Vagina (tissue), 2 donors: ENCODE data around the gene TNNT1. TPM values are rescaled to one million over a fixed set of nuclear protein-coding genes. Genes with fewer than 3 reads are reported as not detected.

Experiments used
- DNase-seq, 2 donors: peaks; one replicate each; pipeline ENCODE4 v3.0.0-alpha.2; 2017; ENCODE audit errors: extremely low spot score in 2 of 2
- H3K27ac ChIP-seq: fragments of 200-600 bp; sonication (generic); one replicate; pipeline ENCODE4 v1.5.1; 2019
- H3K27me3 ChIP-seq: fragments of 200-600 bp; sonication (generic); one replicate; pipeline ENCODE4 v1.5.1; 2019
- H3K36me3 ChIP-seq, 2 donors: fragments of 200-600 bp; sonication (generic); one replicate each; pipeline ENCODE4 v1.5.1; 2017 to 2019
- H3K4me1 ChIP-seq: fragments of 200-600 bp; sonication (generic); one replicate; pipeline ENCODE4 v1.5.1; 2019
- H3K4me3 ChIP-seq, 2 donors: fragments of 200-600 bp; sonication (generic); 1 replicate in 1 of 2; 2 replicates in 1 of 2; pipeline ENCODE4 v1.5.1; 2016 to 2019
- H3K9me3 ChIP-seq: fragments of 200-600 bp; sonication (generic); one replicate; pipeline ENCODE4 v1.5.1; 2019
- POLR2A ChIP-seq, 2 donors: fragments of 450-650 bp; IDR thresholded peaks; one replicate each; pipeline ENCODE4 v1.6.1; 2017; ENCODE audit warnings: antibody characterized with exemption in 2 of 2, mild to moderate bottlenecking in 2 of 2, moderate library complexity in 2 of 2
- POLR2AphosphoS5 ChIP-seq, 2 donors: sonication (generic); formaldehyde crosslinking; IDR thresholded peaks; one replicate each; pipeline ENCODE4 v1.9.0; 2017; ENCODE audit warnings: antibody characterized with exemption in 2 of 2, mild to moderate bottlenecking in 2 of 2, low read depth in 1 of 2; ENCODE audit not compliant: insufficient read depth in 1 of 2
- intact Hi-C: fragments of 100-400 bp; cut with DNase I; formaldehyde crosslinking; loops from one replicate; pipeline ENCODE4 v1.15.1; 2023
- total RNA-seq: library from RNA; depleted of rRNA; stranded (reverse); fragments of >200 nt; gene quantifications from one replicate; pipeline ENCODE4 v1.2.3, GENCODE V29; 2016
- TF ChIP-seq, protein P1 (sequence below), 3 experiments: fragments of 450-650 bp in 2 of 3; fragments of 200-600 bp in 1 of 3; sonication (generic) in 1 of 3; IDR thresholded peaks; one replicate each; pipeline ENCODE4 v1.5.1; 2017 to 2019; ENCODE audit warnings: antibody characterized with exemption in 3 of 3, mild to moderate bottlenecking in 2 of 3, moderate library complexity in 2 of 3

Gene TNNT1
- total RNA-seq, 1 donor from 2014 or later, result 9.1 TPM

DNA sequence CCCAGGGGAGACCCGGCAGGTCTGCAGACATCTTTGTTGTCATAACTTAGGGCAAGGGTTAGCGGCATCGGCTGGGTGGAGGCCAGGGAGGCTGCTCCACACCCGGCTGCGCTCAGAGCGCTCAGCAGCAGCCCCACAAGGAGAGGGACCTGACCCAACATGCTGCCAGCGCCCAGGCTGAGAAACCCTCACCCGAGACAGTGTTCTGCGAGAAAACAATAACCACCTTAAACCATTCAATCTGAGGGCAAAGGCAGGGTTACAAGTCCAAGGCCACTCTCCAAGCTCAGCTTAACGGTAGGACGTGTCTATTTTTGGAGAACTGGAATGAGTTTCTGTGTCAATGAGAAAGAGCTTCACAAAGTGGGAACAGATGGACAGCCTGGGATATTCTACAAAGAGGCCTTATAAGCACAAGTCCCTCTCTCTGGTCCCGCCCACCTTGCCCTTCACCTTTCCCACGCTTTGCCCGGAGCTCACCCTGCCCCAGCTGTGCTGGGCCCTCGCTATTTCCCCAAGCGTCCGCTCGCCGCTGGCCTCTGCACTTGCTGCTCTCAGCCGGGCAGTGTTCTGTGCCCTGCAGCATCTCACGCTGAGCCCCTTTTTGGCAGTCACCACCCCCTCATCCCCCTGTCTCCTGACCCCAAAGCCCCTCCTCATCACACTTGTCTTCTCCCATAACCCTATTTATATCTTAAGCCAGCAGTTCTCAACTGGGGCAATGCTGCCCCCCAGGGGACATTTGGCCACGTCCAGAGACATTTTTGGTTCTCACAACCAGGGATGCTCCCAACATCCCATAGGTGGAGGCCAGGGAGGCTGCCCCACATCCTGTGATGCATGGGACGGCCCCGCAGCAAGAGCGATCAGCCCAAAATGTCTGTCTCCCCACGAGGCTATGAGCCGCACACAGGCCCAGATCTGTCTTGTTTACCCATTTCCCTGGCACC, 49.2 kb downstream of the TNNT1 start:
- intact Hi-C loops, result no loop called here
- Histone ChIP-seq H3K36me3 (peaks cover 0 to 50% of the 10 kb centered on the region in 2 donors), H3K4me3 (no peak overlapping the region), H3K9me3 (no peaks in the 10 kb centered on the region), H3K27ac (peak overlapping the region; percentile 34), H3K4me1 (no peaks in the 10 kb centered on the region), H3K27me3 (no peaks in the 10 kb centered on the region)
- no peak for DNase-seq
- no peak for TF ChIP-seq POLR2A (IDR thresholded peaks at IDR 0.05)
- TF ChIP-seq POLR2AphosphoS5 (IDR thresholded peaks at IDR 0.05; ENCODE audit: insufficient read depth in 1 of 2, low read depth in 1 of 2), result peak in 1 of 2 donors; percentile 16
- TF ChIP-seq, protein P1, sequence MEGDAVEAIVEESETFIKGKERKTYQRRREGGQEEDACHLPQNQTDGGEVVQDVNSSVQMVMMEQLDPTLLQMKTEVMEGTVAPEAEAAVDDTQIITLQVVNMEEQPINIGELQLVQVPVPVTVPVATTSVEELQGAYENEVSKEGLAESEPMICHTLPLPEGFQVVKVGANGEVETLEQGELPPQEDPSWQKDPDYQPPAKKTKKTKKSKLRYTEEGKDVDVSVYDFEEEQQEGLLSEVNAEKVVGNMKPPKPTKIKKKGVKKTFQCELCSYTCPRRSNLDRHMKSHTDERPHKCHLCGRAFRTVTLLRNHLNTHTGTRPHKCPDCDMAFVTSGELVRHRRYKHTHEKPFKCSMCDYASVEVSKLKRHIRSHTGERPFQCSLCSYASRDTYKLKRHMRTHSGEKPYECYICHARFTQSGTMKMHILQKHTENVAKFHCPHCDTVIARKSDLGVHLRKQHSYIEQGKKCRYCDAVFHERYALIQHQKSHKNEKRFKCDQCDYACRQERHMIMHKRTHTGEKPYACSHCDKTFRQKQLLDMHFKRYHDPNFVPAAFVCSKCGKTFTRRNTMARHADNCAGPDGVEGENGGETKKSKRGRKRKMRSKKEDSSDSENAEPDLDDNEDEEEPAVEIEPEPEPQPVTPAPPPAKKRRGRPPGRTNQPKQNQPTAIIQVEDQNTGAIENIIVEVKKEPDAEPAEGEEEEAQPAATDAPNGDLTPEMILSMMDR (IDR thresholded peaks at IDR 0.05), result no peak

DNA sequence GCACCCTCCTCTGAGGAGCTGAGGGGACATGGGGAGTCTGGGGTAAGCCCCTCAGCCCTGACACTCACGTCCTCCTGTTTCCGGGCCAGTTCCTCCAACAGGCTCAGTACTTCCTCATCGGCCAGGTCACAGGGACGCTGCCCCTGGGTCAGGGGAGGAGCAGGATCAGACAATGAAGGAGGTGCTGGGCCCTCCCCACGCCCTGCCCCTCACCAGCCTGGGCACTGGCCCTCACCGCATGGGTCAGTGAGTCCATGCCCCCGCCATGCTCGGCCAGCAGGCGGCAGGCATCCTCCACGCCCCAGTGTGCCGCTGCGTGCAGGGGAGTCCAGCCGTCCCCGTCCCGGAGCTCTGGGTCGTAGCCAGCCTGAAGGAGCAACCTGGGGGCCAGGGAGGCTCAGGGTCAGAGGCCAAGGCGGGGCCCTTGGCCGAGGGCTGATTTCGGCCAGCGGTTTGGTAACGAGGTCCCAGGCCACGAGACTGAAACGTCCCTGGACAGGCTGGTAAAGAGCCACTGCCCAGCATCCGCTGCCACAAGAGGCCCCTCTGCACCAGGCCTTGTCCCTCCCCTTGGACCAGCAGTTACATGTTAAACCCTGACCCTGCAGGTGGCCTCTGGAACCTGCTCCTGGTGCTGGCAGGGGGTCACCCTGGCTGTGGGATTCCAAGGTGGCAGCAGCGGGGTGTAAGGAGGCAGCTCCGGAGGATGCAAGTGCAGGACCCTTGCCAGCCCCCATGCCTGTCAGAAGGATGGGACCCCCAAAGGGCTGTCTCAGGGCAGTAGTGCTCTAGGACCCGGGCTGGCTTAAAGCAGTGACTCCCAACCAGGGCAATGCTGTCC, 50.1 kb downstream of the TNNT1 start:
- TF ChIP-seq POLR2AphosphoS5 (IDR thresholded peaks at IDR 0.05; ENCODE audit: insufficient read depth in 1 of 2, low read depth in 1 of 2), result no peak
- no peak for TF ChIP-seq POLR2A (IDR thresholded peaks at IDR 0.05)
- TF ChIP-seq, protein P1 (IDR thresholded peaks at IDR 0.05), result no peak
- intact Hi-C loops, result no loop called here
- Histone ChIP-seq H3K27ac (peak overlapping the region; percentile 34), H3K27me3 (no peaks in the 10 kb centered on the region), H3K4me1 (no peaks in the 10 kb centered on the region), H3K36me3 (peaks cover 0 to 58% of the 10 kb centered on the region in 2 donors), H3K9me3 (no peaks in the 10 kb centered on the region), H3K4me3 (no peak overlapping the region)
- DNase-seq, result no peak

DNA sequence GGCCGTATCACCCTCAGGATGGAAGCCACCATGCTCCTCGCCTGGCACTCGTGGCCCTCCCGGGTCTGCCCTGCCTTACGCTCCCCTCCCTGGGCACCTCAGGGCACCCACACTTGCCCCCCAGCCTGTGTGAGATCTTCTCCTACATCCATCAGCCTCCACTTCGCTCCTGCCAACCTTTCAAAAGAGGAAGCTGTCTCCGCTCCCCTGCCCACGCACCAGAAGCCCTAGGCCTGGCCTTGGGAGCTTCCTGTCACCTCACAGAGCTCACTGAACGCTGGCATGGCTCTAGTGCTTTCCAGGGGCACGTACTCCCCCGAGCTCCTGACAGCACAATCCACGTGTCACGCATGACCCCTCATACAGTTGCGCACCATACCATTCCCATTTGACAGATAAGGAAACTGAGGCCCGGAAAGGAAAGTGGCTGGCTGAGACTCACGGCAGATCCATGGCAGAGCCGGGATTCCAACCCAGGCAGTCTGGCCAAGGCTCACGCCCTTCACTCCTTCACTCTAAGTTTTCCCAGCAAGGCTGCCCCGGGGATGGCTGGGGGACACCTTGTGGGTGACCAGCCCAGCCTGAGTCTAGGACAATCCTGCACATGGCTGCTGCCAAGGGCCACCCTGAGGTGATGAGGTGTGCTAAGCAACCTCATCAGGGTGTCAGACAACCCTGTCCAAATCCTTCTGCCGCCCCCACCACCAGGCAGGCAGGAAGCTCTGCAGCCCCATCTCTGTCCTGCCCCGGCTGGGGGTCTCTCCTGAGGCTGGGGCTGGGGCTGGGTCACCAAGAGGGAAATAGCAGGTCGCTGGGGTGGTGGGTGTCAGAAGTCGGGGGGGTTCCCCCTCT, 50.9 kb downstream of the TNNT1 start:
- TF ChIP-seq, protein P1 (IDR thresholded peaks at IDR 0.05), result no peak
- TF ChIP-seq POLR2A (IDR thresholded peaks at IDR 0.05) (no peak), POLR2AphosphoS5 (IDR thresholded peaks at IDR 0.05; ENCODE audit: insufficient read depth in 1 of 2, low read depth in 1 of 2) (no peak)
- no peaks in the 10 kb centered on the region for H3K27me3 ChIP-seq
- no peaks in the 10 kb centered on the region for H3K4me1 ChIP-seq
- no peaks in the 10 kb centered on the region for H3K9me3 ChIP-seq
- no peak for DNase-seq
- H3K36me3 ChIP-seq, result peaks cover 0 to 51% of the 10 kb centered on the region in 2 donors
- H3K4me3 ChIP-seq, result no peak overlapping the region
- H3K27ac ChIP-seq, result no peak overlapping the region
- intact Hi-C loops, result no loop called here

DNA sequence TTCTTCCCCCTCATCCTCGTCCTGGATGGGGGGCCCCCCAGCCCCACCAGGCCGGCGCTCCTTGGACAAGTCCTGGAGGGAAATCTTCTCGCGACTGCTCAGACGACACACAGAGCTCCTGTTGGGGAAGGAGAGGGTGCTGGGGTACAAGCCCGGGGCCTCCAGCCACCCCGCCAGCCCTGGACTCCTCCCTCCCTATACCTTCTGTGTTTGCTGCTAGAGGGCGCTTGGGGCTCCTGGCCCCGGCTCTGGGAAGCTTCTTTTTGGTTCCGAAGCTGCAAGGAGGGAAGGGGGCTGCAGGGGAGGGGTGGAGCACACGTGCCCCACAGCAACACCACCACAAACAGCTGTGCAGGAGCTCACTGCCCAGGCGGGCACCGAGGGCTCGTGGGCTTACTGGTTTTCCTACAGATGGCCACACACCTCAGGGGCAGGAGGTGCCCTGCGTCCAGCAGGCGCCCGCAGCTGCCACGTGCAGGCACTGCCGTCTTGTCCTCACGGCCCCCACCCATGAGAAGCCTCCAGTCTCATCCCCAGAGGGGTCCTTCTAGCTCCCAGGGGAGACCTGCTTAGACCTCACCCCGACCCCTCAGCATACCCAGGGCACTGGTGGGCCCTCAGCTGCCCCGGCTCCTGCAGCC, 52.8 kb downstream of the TNNT1 start:
- intact Hi-C loops, result no loop called here
- Histone ChIP-seq H3K27ac (no peak overlapping the region), H3K4me3 (no peak overlapping the region), H3K36me3 (peaks cover under 1 to 51% of the 10 kb centered on the region in 2 donors), H3K9me3 (no peaks in the 10 kb centered on the region), H3K4me1 (no peaks in the 10 kb centered on the region), H3K27me3 (no peaks in the 10 kb centered on the region)
- TF ChIP-seq POLR2A (IDR thresholded peaks at IDR 0.05) (no peak), POLR2AphosphoS5 (IDR thresholded peaks at IDR 0.05; ENCODE audit: insufficient read depth in 1 of 2, low read depth in 1 of 2) (no peak)
- TF ChIP-seq, protein P1 (IDR thresholded peaks at IDR 0.05), result no peak
- DNase-seq, result no peak
